GM20000 (cell line): ENCODE measurements around the gene WDR47.
A peak's percentile ranks its signal among the peaks of the same experiment; 100 is the strongest.

Source experiments
- DNase-seq: peaks from one replicate; pipeline ENCODE4 v3.0.0; 2012; ENCODE audit warnings: low spot score
- TF ChIP-seq, protein P1 (sequence below): IDR thresholded peaks from 2 replicates; pipeline ENCODE4 v1.5.1; 2012; ENCODE audit warnings: mild to moderate bottlenecking, control low read depth; ENCODE audit errors: extremely low read depth, missing control alignments

Gene WDR47

GRCh38 chr1:109083923-109084322 lies 42.0 kb upstream of the WDR47 start:
- TF ChIP-seq, protein P1, sequence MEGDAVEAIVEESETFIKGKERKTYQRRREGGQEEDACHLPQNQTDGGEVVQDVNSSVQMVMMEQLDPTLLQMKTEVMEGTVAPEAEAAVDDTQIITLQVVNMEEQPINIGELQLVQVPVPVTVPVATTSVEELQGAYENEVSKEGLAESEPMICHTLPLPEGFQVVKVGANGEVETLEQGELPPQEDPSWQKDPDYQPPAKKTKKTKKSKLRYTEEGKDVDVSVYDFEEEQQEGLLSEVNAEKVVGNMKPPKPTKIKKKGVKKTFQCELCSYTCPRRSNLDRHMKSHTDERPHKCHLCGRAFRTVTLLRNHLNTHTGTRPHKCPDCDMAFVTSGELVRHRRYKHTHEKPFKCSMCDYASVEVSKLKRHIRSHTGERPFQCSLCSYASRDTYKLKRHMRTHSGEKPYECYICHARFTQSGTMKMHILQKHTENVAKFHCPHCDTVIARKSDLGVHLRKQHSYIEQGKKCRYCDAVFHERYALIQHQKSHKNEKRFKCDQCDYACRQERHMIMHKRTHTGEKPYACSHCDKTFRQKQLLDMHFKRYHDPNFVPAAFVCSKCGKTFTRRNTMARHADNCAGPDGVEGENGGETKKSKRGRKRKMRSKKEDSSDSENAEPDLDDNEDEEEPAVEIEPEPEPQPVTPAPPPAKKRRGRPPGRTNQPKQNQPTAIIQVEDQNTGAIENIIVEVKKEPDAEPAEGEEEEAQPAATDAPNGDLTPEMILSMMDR, result no peak
- DNase-seq, result no peak

- DNase-seq, result no peak
- TF ChIP-seq, protein P1, result no peak
Observed at GRCh38 chr1:109083501-109083900, 41.6 kb upstream of the WDR47 start.

DNA sequence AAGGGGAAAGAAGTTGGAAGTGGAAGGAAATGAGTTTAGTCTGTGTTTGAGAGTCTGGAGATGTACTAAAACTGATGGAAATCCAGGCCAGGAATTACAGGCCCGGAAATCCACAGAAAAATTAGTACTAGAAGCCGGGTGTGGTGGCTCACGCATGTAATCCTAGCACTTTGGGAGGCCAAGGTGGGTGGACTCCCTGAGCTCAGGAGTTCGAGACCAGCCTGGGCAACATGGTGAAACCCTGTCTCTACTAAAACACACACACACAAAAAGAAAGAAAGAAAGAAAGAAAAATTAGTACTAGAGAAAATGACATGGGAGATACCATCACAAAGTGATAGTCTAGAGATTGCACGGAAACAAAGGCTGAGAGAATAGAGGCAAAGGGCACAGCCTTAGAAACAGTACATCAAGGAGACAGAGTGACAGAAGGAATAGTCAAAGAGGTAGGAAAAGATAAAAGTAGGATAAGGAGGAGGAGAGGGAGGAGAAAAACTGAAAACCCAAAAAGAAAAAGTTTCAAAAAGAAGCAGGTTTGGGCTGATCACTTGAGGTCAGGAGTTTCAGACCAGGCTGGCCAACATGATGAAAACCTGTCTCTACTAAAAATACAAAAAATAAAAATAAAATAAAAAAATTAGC lies 38.7 kb upstream of the WDR47 start:
- DNase-seq, result no peak
- TF ChIP-seq, protein P1, result no peak

GRCh38 chr1:109079240-109079622 lies 37.3 kb upstream of the WDR47 start:
- no peak for DNase-seq
- TF ChIP-seq, protein P1, result no peak

DNA sequence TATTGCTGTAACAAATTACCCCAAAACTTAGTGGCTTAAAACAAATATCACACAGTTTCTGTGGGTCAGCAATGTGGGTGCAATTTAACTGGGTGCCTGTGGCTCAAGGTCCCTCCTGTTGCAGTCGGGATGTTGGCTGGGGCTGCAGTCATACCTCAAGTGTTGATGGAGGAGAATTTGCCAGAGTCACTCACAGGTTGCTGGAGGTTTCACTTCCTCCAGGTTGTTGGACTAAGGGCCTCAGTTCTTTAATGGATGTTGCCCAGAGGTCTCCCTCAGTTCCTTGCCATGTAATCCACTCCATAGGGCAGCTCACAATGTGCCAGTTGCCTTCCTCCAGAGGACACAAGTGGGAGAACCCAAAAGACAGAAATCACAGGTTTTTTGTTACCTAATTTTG lies 36.4 kb upstream of the WDR47 start:
- TF ChIP-seq, protein P1, result no peak
- no peak for DNase-seq

DNA sequence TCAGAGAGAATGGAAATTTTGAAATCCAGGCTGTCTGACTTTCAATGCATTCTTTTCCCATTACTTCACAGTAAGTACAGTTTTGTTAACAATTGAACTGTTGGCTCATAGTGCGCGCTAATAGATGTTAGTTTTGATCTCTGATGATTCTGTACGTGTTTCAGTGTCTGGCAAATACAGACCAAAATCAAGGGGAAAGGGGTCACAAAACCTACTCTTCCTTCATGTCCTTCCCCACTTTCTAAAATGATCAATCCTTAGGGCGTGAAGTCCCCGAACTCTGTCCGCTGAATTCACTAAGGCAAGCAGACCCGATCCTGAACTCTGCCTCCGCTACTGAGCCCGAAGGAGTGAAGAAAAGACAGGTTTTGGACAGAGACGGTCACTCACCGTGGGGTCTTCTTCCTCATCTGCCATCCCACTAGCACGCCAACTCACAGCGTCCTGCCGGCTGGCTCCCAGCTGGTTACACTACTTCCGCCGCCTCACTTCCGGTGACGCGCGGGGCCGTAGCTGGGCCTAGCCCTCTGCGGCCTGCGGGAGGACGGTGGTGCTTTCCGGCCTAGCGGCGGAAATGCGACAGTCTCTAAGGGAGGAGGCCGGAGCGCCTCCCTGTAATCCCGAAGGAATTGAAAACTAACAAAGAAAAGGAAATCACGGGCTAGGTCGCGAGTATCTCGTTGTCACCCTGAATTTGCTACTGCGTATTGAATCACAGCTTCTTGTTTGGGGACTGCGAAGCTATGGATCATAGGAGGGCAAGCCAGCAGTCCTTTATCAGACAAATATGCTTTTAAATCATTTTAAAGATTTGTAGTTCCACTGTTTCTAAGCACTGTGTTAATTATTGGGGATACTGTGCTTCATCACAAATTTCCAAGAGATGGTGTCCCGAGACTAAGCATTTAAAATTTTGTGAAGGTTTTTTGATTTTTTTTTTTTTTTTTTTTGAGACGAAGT lies 33.9 kb upstream of the WDR47 start, which contains the start of gene TAF13:
TAF13 (minus strand) TSS at position 473 of the 960 bp plus-strand sequence; CDS start at position 417, 56 bp downstream.
- TF ChIP-seq, protein P1, result no peak
- peak; percentile 96 for DNase-seq

DNA sequence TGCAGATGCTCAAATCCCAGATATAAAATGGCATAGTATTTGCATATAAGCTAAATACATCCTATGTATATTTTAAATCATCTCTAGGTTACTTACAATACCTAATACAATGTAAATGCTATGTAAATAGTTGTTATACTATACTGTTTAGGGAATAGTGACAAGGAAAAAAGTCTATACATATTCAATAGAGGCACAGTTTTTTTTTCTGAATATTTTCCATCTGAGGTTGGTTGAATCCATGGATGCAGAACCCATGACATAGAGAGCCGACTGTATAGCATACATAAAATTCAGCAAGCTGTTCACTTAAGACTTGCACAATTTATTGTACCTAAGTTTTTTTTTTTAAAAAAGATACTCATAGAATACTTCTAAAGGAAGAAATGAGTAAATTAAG lies 27.4 kb upstream of the WDR47 start:
- no peak for DNase-seq
- TF ChIP-seq, protein P1, result no peak
